LHCN-M2 (cell line): ENCODE results near the gene CADM3. TPM values are rescaled to one million over a fixed set of nuclear protein-coding genes. Genes with fewer than 3 reads are reported as not detected.

Source experiments
- DNase-seq: peaks from one replicate; pipeline ENCODE4 v3.0.0-alpha.2; 2012; ENCODE audit warnings: low read depth
- total RNA-seq: library from RNA; depleted of rRNA; stranded (reverse); fragments of >200 nt; gene quantifications from 2 replicates; pipeline ENCODE4 v1.2.3, GENCODE V29; 2014

Gene CADM3
- total RNA-seq, 1 experiment from 2014 or later = 0.86 TPM

- no peak for DNase-seq
These were observed 33.8 kb downstream of the CADM3 start for GRCh38 chr1:159205225-159205624.

GRCh38 chr1:159206110-159206509 lies 34.7 kb downstream of the CADM3 start:
- no peak for DNase-seq

DNA sequence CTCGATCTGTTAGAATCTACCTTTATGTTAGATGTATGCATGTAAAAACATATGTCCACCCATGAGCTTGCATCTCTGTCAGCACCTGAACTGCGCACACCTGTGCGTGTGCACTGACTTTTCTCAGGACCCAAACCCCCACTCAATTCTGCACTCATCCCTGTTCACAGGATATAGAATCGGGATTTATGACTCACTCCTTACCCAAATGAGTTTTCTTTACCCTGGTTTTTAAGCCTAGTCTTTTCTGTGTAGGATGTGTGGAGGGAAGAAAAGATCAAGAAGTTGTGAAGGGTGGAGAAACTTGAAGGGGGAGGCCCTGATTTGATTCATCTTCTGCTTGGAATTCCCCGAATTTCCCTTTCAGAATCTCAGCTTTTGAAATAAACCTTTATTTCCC lies 35.7 kb downstream of the CADM3 start:
- no peak for DNase-seq

- DNase-seq = no peak
These were observed 36.4 kb downstream of the CADM3 start for GRCh38 chr1:159207774-159208173.

DNA sequence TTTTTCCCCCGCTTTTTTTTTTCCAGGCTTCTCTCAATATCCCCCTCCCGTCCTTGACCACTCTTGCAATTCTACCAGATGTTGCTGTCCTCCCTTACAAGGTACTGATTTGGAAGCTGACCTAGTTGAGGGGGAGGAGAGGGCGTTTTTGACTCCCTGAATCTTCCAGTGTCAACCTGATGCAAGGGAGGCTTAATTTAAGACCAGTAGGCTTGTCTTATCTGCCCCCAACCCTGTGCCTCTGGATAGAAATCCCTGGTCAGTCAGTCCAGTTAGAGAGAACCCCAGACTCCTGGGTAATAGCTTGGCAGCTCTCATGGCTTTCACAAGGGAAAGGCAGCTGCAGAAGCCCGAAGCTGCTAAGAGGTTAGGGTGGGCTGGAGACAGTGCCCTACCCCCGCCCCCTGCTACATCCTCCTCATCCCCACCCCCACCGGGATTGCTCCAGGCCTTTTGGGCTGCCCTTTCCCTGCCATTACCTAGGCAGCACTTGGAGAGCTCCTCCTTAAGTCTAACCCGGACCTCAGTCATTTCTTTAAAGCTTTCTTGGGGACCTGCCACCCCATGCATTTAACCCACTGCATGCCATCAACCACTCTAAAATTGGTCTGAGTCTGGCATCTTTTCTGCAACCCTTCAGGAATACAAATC lies 36.9 kb downstream of the CADM3 start:
- no peak for DNase-seq

DNA sequence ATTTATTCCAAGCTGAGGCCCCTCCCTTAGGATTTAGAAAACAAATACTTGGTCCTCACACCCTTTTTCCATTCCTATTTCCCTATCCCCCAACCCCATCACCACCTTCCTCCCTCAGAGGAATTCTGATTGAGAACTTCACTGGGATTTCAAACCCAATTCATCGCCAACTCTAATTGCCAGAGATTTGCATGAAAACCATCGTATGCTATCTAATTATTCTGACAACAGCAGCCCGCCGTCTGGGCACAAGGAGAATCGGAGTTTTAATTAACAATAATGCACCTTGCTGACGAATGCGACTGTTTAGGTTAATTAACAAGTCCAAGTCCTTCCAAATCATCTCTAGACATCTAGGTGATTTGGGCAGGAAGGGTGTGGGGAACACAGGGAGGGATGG lies 37.6 kb downstream of the CADM3 start:
- no peak for DNase-seq

DNA sequence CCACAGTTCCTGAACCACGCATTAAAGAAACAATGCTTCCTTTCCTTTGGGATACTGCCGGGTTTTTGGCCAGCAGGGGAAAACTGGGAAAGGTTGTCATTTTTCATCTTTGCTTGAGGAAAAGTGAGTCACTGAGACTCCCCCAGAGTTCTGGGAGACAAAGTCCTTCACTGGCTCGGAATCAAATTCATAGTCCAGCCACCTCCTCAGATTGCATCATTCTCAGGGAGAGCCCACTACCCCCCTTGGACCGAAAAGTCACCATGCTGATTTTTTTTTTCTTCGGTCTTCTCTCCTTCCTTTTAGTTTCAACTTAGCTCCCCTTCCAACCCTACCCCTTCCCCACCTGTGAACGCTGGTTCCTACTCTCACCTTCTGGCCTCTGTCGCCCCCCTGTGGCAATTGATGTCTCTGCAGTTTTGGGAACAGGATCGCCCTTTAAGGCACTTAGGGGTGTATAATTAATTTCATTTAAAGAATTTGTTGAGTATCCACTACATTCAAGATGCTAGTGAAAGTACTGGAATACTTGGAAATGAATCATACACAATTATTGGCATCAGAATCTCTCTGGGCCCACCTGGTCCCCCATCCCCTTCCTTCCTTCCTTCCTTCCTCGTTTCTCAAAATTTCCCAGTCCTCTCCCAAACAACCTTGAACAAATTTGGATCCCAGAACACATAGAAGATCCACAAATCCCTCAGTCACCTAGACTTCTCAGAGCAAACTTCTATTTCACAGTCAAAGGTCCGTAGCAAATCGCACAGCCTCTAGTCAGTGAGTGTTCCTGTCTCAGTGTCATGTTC lies 40.1 kb downstream of the CADM3 start:
- DNase-seq = no peak

DNA sequence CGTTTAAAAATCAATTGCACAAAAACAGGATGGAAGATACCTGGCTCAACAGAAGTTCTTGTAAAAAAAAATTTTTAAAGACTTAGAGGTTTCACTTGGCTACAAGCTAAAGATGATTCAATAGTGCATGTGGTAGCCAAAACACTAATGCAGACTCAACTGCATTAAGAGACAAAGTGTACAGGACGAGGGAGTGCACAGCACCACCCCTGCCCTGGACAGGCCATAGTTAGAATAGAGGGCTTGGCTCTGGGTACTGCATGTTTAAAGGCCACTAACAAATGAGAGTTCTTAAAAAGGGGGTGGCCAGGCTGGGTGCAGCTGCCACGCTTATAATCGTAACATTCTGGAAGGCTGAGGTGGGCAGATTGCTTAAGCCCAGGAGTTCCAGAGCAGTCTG lies 41.2 kb downstream of the CADM3 start:
- DNase-seq = no peak

DNA sequence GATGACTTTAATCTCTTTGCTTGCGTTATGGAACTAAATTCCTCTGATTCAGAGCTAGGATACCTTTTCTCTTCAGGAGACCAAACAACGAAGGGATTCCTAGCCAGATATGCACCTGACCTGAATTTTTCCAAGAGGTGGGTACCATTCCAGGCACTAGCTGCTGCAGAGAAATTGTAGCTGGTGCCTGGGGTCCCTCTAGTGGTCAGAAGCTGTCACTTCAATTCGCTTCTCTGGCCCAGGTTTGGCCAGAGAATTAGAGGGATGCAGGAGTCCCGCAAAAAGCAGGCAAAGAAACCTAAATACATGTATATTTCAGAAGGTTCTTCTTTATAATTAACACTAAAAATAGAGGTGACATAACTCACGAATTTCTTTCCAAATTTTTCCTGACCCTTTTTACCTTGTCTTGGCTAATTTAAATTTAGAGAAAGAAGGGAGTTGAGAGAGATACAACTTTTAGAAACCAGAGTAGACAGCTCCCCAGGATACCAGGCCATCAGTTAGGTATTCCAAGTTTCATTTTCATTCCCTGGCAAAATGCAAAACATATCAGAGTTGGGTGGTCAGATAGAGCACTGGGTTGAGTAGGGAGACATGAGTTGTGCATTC lies 42.8 kb downstream of the CADM3 start:
- DNase-seq = peak; percentile 28

DNA sequence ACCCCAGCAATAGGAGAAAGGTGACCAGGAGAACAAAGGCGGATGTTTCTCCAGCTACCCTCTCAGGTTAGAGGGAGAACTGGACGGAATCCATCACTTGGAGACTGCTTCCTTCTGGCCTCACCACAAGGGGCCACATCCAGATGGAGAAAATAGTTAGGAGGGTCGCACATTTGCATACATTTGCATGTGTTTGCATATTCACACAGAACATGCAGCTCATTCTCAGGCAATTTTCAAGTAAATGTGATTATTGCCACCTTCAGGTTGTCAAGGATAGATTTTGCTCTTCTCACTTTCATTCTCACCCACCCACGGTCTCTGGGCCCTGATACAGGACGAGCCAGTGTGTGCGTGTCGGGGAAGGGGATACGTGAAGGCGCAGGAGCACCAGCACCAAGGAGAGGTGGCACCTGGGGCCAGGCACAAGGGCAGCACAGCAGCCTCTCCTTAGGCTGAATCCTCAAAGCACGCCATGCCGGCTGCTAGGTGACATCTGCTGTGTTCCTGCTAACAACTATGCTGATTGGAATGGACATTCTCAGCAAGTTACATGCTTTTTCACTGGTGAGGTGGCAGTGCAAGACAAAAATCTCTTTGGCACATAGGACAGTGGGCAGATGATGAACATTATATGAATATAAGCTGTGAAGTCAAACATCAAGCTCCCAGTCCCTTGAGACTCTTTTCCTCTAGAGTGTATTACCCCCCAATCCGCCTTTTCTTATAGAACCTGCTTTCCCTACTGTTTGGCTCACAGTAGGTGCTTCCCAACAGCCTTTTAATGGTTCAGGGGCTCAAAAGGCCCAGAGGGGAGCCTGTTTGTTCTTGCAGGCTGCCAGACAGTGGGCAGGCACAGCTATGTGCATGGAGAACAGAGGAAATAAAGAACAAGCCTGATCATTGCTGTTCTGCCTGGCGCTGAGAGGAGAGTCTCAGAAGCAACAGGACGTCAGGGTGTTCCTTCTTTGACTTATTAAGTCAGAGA lies 47.5 kb downstream of the CADM3 start:
- no peak for DNase-seq

DNA sequence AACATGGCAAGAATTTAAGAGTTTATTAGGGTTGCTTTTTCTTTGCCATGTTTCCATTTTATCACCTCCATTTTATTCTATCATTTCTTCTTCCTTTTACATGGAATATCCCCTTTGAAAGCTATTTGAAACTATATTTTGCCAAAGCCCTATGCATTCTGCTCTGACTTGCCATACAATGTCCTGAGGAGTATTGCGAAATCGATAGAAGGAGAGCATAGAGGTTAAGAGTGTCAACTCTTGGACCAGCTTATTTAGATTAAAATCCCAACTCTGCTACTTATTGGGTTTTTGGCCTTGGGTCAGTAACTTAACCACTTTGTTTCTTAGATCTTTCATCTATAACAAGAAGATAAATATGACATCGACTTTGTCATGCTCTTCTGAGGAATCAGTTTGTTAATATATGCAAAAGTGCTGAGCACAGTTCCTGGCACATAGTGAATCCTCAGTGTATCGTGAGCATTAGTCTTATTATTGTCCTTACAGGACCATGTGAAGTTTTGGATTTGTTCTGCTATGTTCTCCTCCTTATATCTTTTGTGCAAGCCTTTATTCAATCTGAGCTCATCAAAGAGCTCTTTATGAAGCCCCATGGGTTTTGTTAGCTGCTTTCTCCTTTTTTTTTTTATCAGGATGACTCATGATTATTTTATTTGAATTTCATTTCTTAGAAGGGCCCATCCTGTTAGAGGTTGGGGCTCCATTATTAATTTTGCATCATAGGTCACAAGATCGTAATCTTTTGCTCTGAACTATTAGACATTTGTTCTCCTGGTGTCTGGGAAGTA lies 50.9 kb downstream of the CADM3 start:
- no peak for DNase-seq

- no peak for DNase-seq
These were observed 51.6 kb downstream of the CADM3 start for GRCh38 chr1:159223004-159223403.

- no peak for DNase-seq
These were observed 57.1 kb downstream of the CADM3 start for GRCh38 chr1:159228554-159228953.

GRCh38 chr1:159229260-159229885 lies 58.0 kb downstream of the CADM3 start:
- peak; percentile 75 for DNase-seq

GRCh38 chr1:159229896-159230295 lies 58.5 kb downstream of the CADM3 start:
- DNase-seq = peak; percentile 35

DNA sequence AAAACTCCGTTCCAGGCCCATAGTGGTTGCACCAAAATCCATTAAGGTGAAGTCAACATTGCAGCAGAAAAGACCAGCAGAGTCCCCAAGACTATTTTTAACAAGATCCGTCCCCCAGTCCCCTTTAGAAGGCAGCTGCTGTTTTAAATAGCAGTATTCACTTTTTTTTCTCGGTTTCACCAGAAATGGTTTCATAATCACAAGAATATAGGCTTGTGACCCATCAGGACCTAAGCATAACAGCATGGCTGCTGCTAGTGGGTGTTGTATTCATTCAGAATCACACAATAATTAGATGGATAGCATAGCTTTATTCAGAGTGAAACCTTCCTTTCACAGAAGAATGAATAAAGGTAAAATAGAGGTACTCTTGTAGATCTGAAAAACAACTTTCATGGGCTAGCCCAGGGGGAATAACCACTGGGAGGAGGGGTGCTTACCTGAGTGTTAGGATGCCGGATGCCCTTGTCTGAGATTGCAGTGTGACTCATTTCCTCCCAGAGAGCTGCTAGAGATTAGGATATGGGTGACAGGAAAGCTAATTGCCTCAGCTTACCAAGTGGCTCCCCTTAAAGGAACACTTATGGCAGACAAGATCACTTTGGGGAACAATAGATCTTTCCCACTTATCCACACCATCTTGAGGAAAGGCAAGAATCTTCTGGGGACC lies 68.3 kb downstream of the CADM3 start:
- no peak for DNase-seq

- DNase-seq = peak; percentile 25
These were observed 75.9 kb downstream of the CADM3 start for GRCh38 chr1:159247266-159247665.

DNA sequence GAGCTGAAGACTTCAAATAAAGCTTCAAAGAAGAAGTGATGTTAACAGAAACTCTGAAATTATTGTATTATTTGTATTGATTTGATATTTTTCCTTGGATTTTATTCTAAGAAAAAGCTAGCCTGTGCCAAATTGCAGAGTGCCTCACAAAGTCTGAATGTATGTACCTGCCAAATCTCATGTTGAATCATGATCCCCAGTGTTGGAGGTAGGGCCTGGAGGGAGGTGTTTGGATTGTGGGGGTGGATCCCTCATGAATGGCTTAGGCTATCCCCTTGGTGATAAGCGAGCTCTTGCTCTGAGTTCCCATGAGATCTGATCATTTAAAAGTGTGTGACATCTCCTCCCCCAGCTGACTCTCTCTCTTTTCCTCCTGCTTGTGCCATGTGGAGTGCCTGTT lies 76.9 kb downstream of the CADM3 start:
- no peak for DNase-seq

DNA sequence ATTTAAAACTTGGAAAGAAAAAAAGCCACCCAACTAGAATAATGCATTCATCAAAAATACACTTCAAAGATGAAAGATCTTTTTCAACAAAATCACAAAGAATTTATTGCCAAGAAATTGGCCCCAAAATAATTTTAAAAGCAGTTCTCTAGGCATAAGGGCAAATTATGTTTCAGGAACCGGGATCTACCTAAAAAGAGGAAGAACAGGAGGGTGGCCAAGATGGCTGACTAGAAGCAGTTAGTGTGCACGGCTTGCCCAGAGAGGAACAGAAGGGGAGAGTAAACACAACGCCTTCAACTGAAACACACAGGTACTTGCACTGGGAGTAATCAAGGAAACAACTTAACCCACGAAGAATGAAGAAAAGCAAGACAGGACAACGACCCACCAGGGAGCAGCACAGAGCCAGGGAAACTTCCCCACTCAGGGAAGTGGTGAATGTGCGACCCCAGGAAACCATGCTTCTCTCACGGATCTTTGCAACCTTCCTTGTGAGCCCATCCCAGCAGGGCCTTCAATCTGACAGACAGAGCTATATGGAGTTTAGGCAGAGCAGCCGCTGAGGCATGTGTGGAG lies 79.3 kb downstream of the CADM3 start:
- DNase-seq = no peak
